Measurements from ENCODE around the gene SH3RF1.

Gene SH3RF1

GRCh38 chr4:169147191-169147590 is 123.6 kb downstream of the SH3RF1 start:
- Histone ChIP-seq H3K36me3 (ENCODE audit: control insufficient read depth, insufficient read depth, low read length) (peaks cover 8% of the 10 kb centered on the region), H3K4me3 (ENCODE audit: extremely low read depth, insufficient read depth, low read length, poor library complexity, severe bottlenecking) (no peak overlapping the region), H3K4me1 (ENCODE audit: control insufficient read depth, insufficient read depth, low read length, poor library complexity, severe bottlenecking) (peaks cover 9% of the 10 kb centered on the region), H3K27ac (ENCODE audit: low read depth, low read length, severe bottlenecking) (no peak overlapping the region), H3K9me3 (ENCODE audit: control insufficient read depth, low read length) (no peaks in the 10 kb centered on the region)
- 100% methylated on average over 1 of the region's 3 CpGs; no CpG with 5 or more reads in 1 of the 2 experiments for WGBS, 2 experiments (ENCODE audit: insufficient coverage in 2 of 2)

- H3K4me1 ChIP-seq (ENCODE audit: control insufficient read depth, insufficient read depth, low read length, poor library complexity, severe bottlenecking) = peaks cover 9% of the 10 kb centered on the region
- no peak overlapping the region for H3K4me3 ChIP-seq (ENCODE audit: extremely low read depth, insufficient read depth, low read length, poor library complexity, severe bottlenecking)
- no peaks in the 10 kb centered on the region for H3K9me3 ChIP-seq (ENCODE audit: control insufficient read depth, low read length)
- no peaks in the 10 kb centered on the region for H3K36me3 ChIP-seq (ENCODE audit: control insufficient read depth, insufficient read depth, low read length)
- no peak overlapping the region for H3K27ac ChIP-seq (ENCODE audit: low read depth, low read length, severe bottlenecking)
These were observed 126.6 kb downstream of the SH3RF1 start for GRCh38 chr4:169144061-169144600.

DNA sequence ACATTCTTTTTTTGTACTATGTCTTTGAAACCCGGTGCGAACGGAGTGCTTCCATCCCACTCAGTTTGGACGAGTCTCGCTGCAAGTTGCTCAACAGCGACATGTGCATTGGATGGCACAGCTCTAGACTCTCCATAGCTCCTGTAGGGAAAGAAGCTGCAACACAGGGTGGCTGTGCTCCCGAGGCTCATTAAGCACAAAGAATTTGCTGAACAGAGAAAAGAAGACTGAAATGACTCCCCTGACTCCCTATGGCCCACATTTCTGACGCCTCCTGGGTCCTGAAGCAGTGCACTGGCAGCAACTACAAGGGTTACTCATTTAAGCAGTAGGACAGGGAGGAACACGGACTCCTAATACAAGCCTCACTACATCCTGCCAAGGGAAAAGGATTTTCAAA is 127.4 kb downstream of the SH3RF1 start:
- Histone ChIP-seq H3K27ac (ENCODE audit: low read depth, low read length, severe bottlenecking) (no peak overlapping the region), H3K4me1 (ENCODE audit: control insufficient read depth, insufficient read depth, low read length, poor library complexity, severe bottlenecking) (peaks cover 9% of the 10 kb centered on the region)
- 84 to 89% methylated on average over 8 to 9 of the region's 9 CpGs for WGBS, 2 experiments (ENCODE audit: insufficient coverage in 2 of 2)

DNA sequence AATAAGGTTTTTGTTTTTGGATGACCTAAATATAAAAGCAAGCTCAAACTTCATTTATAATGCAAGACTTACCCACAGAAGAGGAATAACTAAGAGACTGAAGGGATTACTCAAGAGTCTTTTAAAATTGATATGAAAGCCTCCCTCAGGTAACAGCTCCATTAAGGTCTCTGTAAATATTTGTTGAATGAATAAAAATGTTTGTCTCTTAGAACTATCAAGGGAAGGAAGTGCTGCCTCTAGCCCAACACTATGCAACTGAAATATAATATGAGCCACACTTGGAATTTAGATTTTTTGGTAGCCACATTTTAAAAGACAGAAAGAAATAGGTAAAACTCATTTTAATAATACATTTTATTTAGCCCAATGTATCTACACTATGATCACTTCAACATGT is 127.8 kb downstream of the SH3RF1 start:
- Histone ChIP-seq H3K27ac (ENCODE audit: low read depth, low read length, severe bottlenecking) (no peak overlapping the region), H3K4me1 (ENCODE audit: control insufficient read depth, insufficient read depth, low read length, poor library complexity, severe bottlenecking) (peaks cover 9% of the 10 kb centered on the region), H3K4me3 (ENCODE audit: extremely low read depth, insufficient read depth, low read length, poor library complexity, severe bottlenecking) (no peak overlapping the region), H3K36me3 (ENCODE audit: control insufficient read depth, insufficient read depth, low read length) (no peaks in the 10 kb centered on the region), H3K9me3 (ENCODE audit: control insufficient read depth, low read length) (no peaks in the 10 kb centered on the region)

More for the DNA sequence above, 127.4 kb downstream of the SH3RF1 start:
- no peaks in the 10 kb centered on the region for H3K36me3 ChIP-seq (ENCODE audit: control insufficient read depth, insufficient read depth, low read length)
- H3K4me3 ChIP-seq (ENCODE audit: extremely low read depth, insufficient read depth, low read length, poor library complexity, severe bottlenecking) = no peak overlapping the region
- H3K9me3 ChIP-seq (ENCODE audit: control insufficient read depth, low read length) = no peaks in the 10 kb centered on the region

GRCh38 chr4:169142391-169142790 is 128.4 kb downstream of the SH3RF1 start:
- no peaks in the 10 kb centered on the region for H3K36me3 ChIP-seq (ENCODE audit: control insufficient read depth, insufficient read depth, low read length)
- H3K27ac ChIP-seq (ENCODE audit: low read depth, low read length, severe bottlenecking) = no peak overlapping the region
- H3K4me3 ChIP-seq (ENCODE audit: extremely low read depth, insufficient read depth, low read length, poor library complexity, severe bottlenecking) = no peak overlapping the region
- no peaks in the 10 kb centered on the region for H3K9me3 ChIP-seq (ENCODE audit: control insufficient read depth, low read length)
- 74 to 91% methylated on average over 2 of the region's 2 CpGs for WGBS, 2 experiments (ENCODE audit: insufficient coverage in 2 of 2)
- H3K4me1 ChIP-seq (ENCODE audit: control insufficient read depth, insufficient read depth, low read length, poor library complexity, severe bottlenecking) = peaks cover 6% of the 10 kb centered on the region

DNA sequence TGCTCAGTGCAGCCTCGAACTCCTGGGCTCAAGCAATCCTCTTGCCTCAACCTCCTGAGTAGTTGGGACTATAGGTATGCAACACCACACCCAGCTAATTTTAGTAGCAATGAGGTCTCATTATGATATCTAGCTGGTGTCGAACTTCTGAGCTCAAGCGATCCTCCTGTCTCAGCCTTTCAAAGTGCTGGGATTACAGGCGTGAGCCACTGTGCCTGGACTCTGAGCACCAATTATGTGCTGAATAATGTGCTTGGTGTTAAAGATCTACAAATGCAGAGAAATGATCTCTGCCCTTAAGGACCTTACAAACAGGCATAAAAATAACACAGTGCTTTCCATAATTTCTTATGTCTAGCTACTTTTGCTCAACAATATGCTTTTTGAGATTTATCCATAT is 131.7 kb downstream of the SH3RF1 start:
- Histone ChIP-seq H3K4me3 (ENCODE audit: extremely low read depth, insufficient read depth, low read length, poor library complexity, severe bottlenecking) (no peak overlapping the region), H3K9me3 (ENCODE audit: control insufficient read depth, low read length) (no peaks in the 10 kb centered on the region), H3K4me1 (ENCODE audit: control insufficient read depth, insufficient read depth, low read length, poor library complexity, severe bottlenecking) (no peaks in the 10 kb centered on the region), H3K36me3 (ENCODE audit: control insufficient read depth, insufficient read depth, low read length) (peaks cover 23% of the 10 kb centered on the region), H3K27ac (ENCODE audit: low read depth, low read length, severe bottlenecking) (no peak overlapping the region)
- 76 to 94% methylated on average over 3 of the region's 4 CpGs for WGBS, 2 experiments (ENCODE audit: insufficient coverage in 2 of 2)

DNA sequence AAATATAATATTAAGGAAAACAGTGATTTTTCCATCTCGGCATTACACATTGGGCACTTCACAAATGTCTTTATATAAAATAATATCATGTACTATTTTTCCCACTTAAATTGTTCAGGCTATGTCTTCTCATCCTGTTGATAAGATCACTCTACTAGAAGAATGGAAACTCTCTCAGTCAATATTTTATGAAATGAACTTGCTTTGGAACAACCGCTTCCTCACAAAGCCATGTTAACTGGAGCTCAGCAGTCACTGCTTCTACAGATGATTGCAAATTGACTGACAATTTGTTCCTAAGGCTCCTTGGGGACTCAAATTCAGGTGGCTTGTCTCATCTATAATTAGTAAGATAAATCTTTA is 133.2 kb downstream of the SH3RF1 start:
- Histone ChIP-seq H3K4me3 (ENCODE audit: extremely low read depth, insufficient read depth, low read length, poor library complexity, severe bottlenecking) (no peak overlapping the region), H3K36me3 (ENCODE audit: control insufficient read depth, insufficient read depth, low read length) (peaks cover 33% of the 10 kb centered on the region), H3K9me3 (ENCODE audit: control insufficient read depth, low read length) (no peaks in the 10 kb centered on the region), H3K4me1 (ENCODE audit: control insufficient read depth, insufficient read depth, low read length, poor library complexity, severe bottlenecking) (no peaks in the 10 kb centered on the region), H3K27ac (ENCODE audit: low read depth, low read length, severe bottlenecking) (no peak overlapping the region)
- 100% methylated on average over 1 of the region's 2 CpGs; no CpG with 5 or more reads in 1 of the 2 experiments for WGBS, 2 experiments (ENCODE audit: insufficient coverage in 2 of 2)

- 95% methylated on average over 2 of the region's 3 CpGs; no CpG with 5 or more reads in 1 of the 2 experiments for WGBS, 2 experiments (ENCODE audit: insufficient coverage in 2 of 2)
- H3K4me1 ChIP-seq (ENCODE audit: control insufficient read depth, insufficient read depth, low read length, poor library complexity, severe bottlenecking) = no peaks in the 10 kb centered on the region
- peaks cover 39% of the 10 kb centered on the region for H3K36me3 ChIP-seq (ENCODE audit: control insufficient read depth, insufficient read depth, low read length)
- no peak overlapping the region for H3K4me3 ChIP-seq (ENCODE audit: extremely low read depth, insufficient read depth, low read length, poor library complexity, severe bottlenecking)
- no peaks in the 10 kb centered on the region for H3K9me3 ChIP-seq (ENCODE audit: control insufficient read depth, low read length)
- no peak overlapping the region for H3K27ac ChIP-seq (ENCODE audit: low read depth, low read length, severe bottlenecking)
These were observed 133.8 kb downstream of the SH3RF1 start for GRCh38 chr4:169136796-169137557.

DNA sequence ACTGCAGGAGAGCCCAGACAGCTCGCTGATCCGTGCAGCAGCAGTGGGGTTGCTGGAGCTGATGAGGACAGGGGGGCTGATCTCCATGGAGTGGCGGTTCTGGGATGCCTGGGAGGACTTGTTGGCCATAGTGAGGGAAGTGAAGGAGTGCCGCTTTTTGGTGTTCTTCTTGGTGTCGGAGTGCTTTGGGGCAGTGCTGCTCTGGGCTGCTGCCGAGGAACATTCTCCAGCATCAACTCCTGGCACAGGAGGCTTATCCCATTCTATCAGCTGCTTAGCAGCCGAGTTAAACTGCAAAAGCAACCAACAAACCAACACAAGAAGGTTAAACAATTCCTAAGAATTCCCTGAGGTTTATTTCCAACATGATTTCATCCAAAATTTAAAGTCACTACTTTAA is 134.4 kb downstream of the SH3RF1 start:
- H3K4me3 ChIP-seq (ENCODE audit: extremely low read depth, insufficient read depth, low read length, poor library complexity, severe bottlenecking) = no peak overlapping the region
- H3K4me1 ChIP-seq (ENCODE audit: control insufficient read depth, insufficient read depth, low read length, poor library complexity, severe bottlenecking) = no peaks in the 10 kb centered on the region
- peaks cover 45% of the 10 kb centered on the region for H3K36me3 ChIP-seq (ENCODE audit: control insufficient read depth, insufficient read depth, low read length)
- H3K27ac ChIP-seq (ENCODE audit: low read depth, low read length, severe bottlenecking) = no peak overlapping the region
- no peaks in the 10 kb centered on the region for H3K9me3 ChIP-seq (ENCODE audit: control insufficient read depth, low read length)
- WGBS, 2 experiments (ENCODE audit: insufficient coverage in 2 of 2) = 98 to 100% methylated on average over 2 to 6 of the region's 7 CpGs

GRCh38 chr4:169135776-169136175 is 135.0 kb downstream of the SH3RF1 start:
- WGBS, 2 experiments (ENCODE audit: insufficient coverage in 2 of 2) = no CpG with 5 or more reads among the region's 2 CpGs
- H3K9me3 ChIP-seq (ENCODE audit: control insufficient read depth, low read length) = no peaks in the 10 kb centered on the region
- H3K4me1 ChIP-seq (ENCODE audit: control insufficient read depth, insufficient read depth, low read length, poor library complexity, severe bottlenecking) = no peaks in the 10 kb centered on the region
- H3K4me3 ChIP-seq (ENCODE audit: extremely low read depth, insufficient read depth, low read length, poor library complexity, severe bottlenecking) = no peak overlapping the region
- no peak overlapping the region for H3K27ac ChIP-seq (ENCODE audit: low read depth, low read length, severe bottlenecking)
- H3K36me3 ChIP-seq (ENCODE audit: control insufficient read depth, insufficient read depth, low read length) = peaks cover 50% of the 10 kb centered on the region

GRCh38 chr4:169133932-169134331 is 136.8 kb downstream of the SH3RF1 start:
- Histone ChIP-seq H3K4me3 (ENCODE audit: extremely low read depth, insufficient read depth, low read length, poor library complexity, severe bottlenecking) (no peak overlapping the region), H3K36me3 (ENCODE audit: control insufficient read depth, insufficient read depth, low read length) (peaks cover 68% of the 10 kb centered on the region), H3K9me3 (ENCODE audit: control insufficient read depth, low read length) (no peaks in the 10 kb centered on the region), H3K27ac (ENCODE audit: low read depth, low read length, severe bottlenecking) (peak overlapping the region; percentile 25), H3K4me1 (ENCODE audit: control insufficient read depth, insufficient read depth, low read length, poor library complexity, severe bottlenecking) (no peaks in the 10 kb centered on the region)
- WGBS, 2 experiments (ENCODE audit: insufficient coverage in 2 of 2) = 92 to 100% methylated on average over 2 of the region's 3 CpGs

Data from mesodermal cell (in vitro differentiated cells).